HK-2 (cell line): ENCODE measurements around the gene TRAF3IP1.
"Not testable (repeated sequence)": the region's sequence is repeated elsewhere in the genome, so short reads cannot be mapped to it uniquely, and the experiment has no call there.

Experiments used
- DNase-seq: peaks from one replicate; pipeline ENCODE4 v3.0.0-alpha.2; 2018; ENCODE audit not compliant: unreplicated experiment

Gene TRAF3IP1

GRCh38 chr2:238427435-238428162 lies 107.3 kb downstream of the TRAF3IP1 start:
- DNase-seq, result no peak

- no peak for DNase-seq
Observed at GRCh38 chr2:238428866-238429265, 108.5 kb downstream of the TRAF3IP1 start.

- DNase-seq, result no peak
Observed at GRCh38 chr2:238430781-238431180, 110.5 kb downstream of the TRAF3IP1 start.

GRCh38 chr2:238431456-238431855 lies 111.1 kb downstream of the TRAF3IP1 start:
- DNase-seq, result no peak

- DNase-seq, result no peak
Observed at GRCh38 chr2:238433300-238433915, 113.1 kb downstream of the TRAF3IP1 start.

GRCh38 chr2:238433941-238434845 lies 113.9 kb downstream of the TRAF3IP1 start:
- DNase-seq, result no peak

- DNase-seq, result no peak
Observed at GRCh38 chr2:238434846-238435751, 114.8 kb downstream of the TRAF3IP1 start.

- no peak for DNase-seq
Observed at GRCh38 chr2:238435752-238436096, 115.4 kb downstream of the TRAF3IP1 start.

GRCh38 chr2:238438856-238439849 lies 118.8 kb downstream of the TRAF3IP1 start:
- DNase-seq, result no peak

- DNase-seq, result no peak
Observed at GRCh38 chr2:238439917-238440316, 119.6 kb downstream of the TRAF3IP1 start.

- DNase-seq, result no peak
Observed at GRCh38 chr2:238440331-238440730, 120.0 kb downstream of the TRAF3IP1 start.

GRCh38 chr2:238440767-238441166 lies 120.4 kb downstream of the TRAF3IP1 start:
- no peak for DNase-seq

GRCh38 chr2:238441262-238442114 lies 121.2 kb downstream of the TRAF3IP1 start:
- DNase-seq, result no peak

GRCh38 chr2:238442257-238442656 lies 121.9 kb downstream of the TRAF3IP1 start:
- not testable (repeated sequence) for DNase-seq

- no peak for DNase-seq
Observed at GRCh38 chr2:238444242-238444641, 123.9 kb downstream of the TRAF3IP1 start.

- DNase-seq, result no peak
Observed at GRCh38 chr2:238445409-238446190, 125.3 kb downstream of the TRAF3IP1 start.

- DNase-seq, result no peak
Observed at GRCh38 chr2:238446371-238446770, 126.1 kb downstream of the TRAF3IP1 start.
